GM06990 (cell line): Measurements from ENCODE around the gene ASB16.

Experiments
- DNase-seq: peaks from one replicate; pipeline ENCODE4 v3.0.0-alpha.2; 2011; ENCODE audit not compliant: insufficient read length; ENCODE audit errors: extremely low read depth
- H3K27me3 ChIP-seq: replicated peaks from 2 replicates; pipeline ENCODE4 v1.6.0; 2011; ENCODE audit warnings: low read length; ENCODE audit not compliant: control insufficient read depth, insufficient read depth
- H3K36me3 ChIP-seq: 2 replicates; pipeline ENCODE4 v1.5.1; 2011; ENCODE audit warnings: low read length; ENCODE audit not compliant: control insufficient read depth, insufficient read depth
- H3K4me3 ChIP-seq: replicated peaks from 2 replicates; pipeline ENCODE4 v1.5.1; 2011; ENCODE audit warnings: low read depth, mild to moderate bottlenecking, control low read depth, low read length
- TF ChIP-seq, protein P1 (sequence below): IDR thresholded peaks from 2 replicates; pipeline ENCODE4 v1.5.1; 2011; ENCODE audit warnings: low read length, control low read depth, mild to moderate bottlenecking, inconsistent platforms; ENCODE audit not compliant: insufficient read depth, poor library complexity, severe bottlenecking

ASB16 gene

DNA sequence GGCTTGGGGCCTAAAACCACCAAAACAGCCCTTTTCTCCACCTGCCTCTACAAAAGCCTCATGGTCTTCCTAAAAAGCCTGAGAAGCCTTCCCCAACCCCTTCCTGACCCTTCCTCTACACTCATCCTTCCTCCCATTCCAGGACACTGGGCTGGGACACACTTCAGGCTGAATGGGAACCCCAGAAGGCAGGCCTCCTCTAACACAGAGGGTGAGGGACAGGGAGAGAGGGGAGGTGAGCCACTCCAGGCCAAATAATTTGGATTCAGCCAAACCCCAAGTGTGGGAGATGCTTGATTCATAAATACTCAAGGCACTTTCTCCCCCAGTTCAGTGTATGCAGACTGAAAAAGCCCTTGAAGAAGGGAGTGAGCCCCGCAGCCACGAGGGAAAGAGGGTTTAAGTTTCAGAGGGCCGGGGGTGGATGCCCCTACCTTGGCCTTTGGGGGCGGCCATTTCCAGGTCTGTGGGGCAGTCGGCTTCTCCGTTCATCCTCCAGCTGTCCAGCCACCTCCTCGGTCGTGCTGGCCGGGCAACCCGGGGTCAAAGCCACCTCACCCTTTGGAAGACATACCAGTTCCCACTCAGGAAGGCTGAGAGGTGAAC lies 47.3 kb downstream of the ASB16 start:
- no peaks in the 10 kb centered on the region for H3K27me3 ChIP-seq
- no peak for DNase-seq
- TF ChIP-seq, protein P1, sequence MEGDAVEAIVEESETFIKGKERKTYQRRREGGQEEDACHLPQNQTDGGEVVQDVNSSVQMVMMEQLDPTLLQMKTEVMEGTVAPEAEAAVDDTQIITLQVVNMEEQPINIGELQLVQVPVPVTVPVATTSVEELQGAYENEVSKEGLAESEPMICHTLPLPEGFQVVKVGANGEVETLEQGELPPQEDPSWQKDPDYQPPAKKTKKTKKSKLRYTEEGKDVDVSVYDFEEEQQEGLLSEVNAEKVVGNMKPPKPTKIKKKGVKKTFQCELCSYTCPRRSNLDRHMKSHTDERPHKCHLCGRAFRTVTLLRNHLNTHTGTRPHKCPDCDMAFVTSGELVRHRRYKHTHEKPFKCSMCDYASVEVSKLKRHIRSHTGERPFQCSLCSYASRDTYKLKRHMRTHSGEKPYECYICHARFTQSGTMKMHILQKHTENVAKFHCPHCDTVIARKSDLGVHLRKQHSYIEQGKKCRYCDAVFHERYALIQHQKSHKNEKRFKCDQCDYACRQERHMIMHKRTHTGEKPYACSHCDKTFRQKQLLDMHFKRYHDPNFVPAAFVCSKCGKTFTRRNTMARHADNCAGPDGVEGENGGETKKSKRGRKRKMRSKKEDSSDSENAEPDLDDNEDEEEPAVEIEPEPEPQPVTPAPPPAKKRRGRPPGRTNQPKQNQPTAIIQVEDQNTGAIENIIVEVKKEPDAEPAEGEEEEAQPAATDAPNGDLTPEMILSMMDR, result no peak
- H3K36me3 ChIP-seq, result peaks cover 27% of the 10 kb centered on the region
- peak overlapping the region; percentile 92 for H3K4me3 ChIP-seq

DNA sequence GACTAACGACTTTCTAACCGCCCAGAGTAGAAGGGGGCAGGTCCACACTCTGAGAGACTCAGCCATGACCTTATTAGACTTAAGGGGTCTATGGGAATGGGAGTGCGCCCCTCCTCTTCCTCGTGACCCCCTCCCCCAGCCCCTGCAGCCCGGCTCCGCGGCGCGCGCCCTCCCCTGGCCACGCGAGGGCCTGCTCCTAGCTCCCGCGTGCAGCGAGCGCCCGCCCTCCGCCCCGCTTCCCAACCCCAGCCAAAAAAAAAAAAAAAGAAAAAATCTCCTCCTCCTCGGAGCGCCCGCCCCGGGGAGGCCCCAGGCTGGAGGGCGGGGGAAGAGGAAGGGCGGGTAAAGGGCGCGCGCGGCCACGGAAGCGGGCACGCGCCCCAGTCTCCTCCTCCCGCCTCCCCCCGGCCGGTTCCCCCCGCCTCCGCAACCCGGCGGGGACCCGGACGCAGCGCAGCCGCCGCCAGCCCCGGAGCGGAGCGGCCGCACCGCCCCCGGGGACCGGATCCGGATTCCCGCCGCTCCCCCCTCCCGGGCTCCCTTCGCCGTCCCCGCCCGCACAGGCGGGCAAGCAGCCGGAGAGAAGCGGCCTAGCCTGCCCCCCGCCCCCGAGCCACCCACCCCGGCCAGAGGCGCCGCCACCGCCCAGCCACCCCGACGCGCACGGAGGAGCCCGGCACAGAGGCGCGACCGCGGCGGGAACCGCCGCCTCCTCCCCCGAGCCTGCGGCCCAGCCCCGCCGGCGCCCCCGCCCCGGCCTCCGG lies 48.0 kb downstream of the ASB16 start:
- TF ChIP-seq, protein P1, result peak; percentile 48
- peaks cover 20% of the 10 kb centered on the region for H3K36me3 ChIP-seq
- DNase-seq, result peak; percentile 92
- peak overlapping the region; percentile 92 for H3K4me3 ChIP-seq
- no peaks in the 10 kb centered on the region for H3K27me3 ChIP-seq

DNA sequence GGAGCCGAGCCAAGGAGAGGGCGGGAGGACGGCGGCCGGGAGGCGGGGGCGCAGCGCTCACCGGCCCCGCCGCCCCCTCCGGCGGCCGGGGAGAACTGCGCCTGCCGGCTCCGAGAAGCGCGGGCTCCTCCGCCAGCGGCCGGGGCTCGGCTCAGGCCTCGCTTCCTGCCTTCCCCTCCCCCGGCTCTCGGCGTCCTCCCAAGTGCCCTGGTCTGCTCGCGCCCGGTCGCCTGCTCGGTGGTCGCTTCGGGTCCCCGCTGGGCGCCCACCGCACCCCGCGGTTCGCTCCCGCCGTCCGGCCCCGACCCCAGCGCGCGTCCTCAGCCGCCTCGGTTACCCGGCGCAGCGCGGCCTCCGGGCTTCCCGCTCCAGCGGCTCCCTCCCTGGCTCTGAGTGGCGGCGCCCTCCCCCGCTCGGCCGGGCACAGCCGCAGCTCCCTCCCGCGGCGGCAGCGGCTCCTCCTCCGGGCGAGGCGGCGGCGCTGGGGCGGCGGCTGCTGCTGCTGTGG lies 48.7 kb downstream of the ASB16 start:
- Histone ChIP-seq H3K27me3 (no peaks in the 10 kb centered on the region), H3K4me3 (peak overlapping the region; percentile 92), H3K36me3 (peaks cover 18% of the 10 kb centered on the region)
- DNase-seq, result peak; percentile 87
- TF ChIP-seq, protein P1, result no peak

DNA sequence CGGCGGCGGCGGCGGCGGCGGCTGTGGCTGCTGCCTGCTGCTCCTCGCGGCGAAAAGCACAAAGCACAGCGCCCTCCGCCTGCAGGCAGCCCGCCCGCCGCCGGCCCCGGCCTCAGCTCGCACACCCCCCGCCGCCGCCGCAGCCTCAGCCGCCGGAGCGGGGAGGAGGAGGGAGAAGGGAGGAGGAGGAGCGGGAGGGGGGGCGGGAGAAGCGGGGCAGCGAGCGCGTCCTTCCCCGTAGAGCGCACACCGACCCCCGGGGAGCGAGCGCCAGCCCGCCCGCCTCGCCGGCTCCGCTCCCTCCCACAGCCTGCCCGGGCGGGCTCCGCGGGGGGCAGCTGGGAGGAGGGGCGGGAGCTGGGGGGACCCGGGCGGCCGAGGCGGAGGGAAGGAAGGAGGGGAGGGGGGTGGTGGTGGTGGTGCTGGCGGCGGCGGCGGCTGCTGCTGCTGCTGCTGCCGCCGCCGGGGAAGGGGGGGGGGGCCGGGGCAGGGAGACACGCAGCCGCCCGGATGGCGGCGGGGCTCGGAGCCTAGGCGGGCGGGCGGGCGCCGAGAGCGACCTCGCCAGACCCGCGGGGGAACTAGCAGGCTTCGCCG lies 49.2 kb downstream of the ASB16 start, which contains the start of gene UBTF:
Gene UBTF (minus strand): TSS at position 60 of the 597 bp plus-strand sequence. CDS start 1,446 bp downstream, outside the sequence.
- DNase-seq, result peak; percentile 73
- TF ChIP-seq, protein P1, result no peak

DNA sequence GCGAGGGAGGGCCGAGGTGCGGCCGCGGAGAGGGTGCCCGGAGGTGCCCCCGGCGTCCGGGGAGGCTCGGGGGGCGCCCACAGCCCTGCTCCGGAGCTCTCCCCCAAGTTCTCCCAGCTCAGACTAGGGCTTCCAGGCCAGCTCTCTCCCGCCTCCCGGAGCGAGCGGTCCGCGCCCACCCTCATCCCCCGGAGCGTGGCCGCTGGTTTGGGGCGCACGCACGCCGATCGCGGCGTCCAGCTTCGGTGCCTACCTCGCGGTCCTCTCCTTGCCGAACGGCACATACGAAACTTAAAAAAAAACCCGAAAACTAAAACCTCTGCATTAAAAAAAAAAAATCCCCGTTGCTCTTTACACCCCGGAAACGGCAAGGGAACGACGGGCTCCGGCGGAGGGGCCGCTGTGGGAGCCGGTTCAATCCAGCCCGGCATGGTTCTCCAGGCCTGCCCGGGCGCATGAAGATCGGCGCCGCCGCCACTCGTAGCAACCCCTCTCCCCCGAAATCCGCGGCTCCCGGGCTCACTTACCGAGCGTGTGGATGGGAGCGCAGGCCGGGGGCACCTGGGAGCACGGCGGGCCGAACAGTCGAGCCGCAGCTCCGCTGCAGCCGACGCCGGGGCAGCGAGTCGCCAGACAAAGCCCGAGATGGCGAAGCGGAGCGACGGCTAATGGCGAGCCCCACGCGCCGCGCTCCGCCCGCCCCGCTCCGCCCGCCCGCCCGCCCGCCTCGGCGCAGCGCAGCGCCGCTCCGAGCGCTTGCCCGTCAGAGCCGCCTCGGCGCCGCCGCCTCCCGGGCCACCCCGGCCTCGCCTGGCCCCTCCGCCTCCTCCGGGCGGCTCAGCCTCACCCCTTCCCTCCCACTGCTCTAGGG lies 49.9 kb downstream of the ASB16 start:
- no peaks in the 10 kb centered on the region for H3K27me3 ChIP-seq
- TF ChIP-seq, protein P1, result no peak
- peak; percentile 77 for DNase-seq
- peak overlapping the region; percentile 92 for H3K4me3 ChIP-seq
- H3K36me3 ChIP-seq, result peaks cover 6% of the 10 kb centered on the region

More for the DNA sequence above, 49.2 kb downstream of the ASB16 start, which contains the start of gene UBTF:
- Histone ChIP-seq H3K36me3 (peaks cover 12% of the 10 kb centered on the region), H3K4me3 (peak within 1 kb of the TSS; percentile 92), H3K27me3 (no peaks in the 10 kb centered on the region)
